Measurements from ENCODE around the gene SLC8A1.

GRCh38 chr2:40384233-40384632, 67.7 kb downstream of the SLC8A1 start:
- TF ChIP-seq CTCF (IDR thresholded peaks at IDR 0.05) (no peak), POLR2A (IDR thresholded peaks at IDR 0.05) (no peak)
